HepG2 (cell line): Measurements from ENCODE around the gene EEF2. TPM values are rescaled to one million over a fixed set of nuclear protein-coding genes. Genes with fewer than 3 reads are reported as not detected.

ENCODE experiments used
- ATAC-seq: fragments of 200-7000 bp; cut with Tn5 transposase; 3 replicates; pipeline ENCODE4 v1.9.1; 2020; ENCODE audit warnings: mild to moderate bottlenecking, moderate library complexity
- BruUV-seq: library from RNA; stranded (reverse); fragments of 400-500 nt; replicated peaks from 2 replicates; lab custom pipeline; 2021; lab: Mats Ljungman, UMichigan
- CTCF ChIA-PET: fragments of 300-600 bp; formaldehyde crosslinking; extraction: SDS; loops from one replicate; lab custom pipeline; 2021; ENCODE audit warnings: low total read pairs, inconsistent platforms, low intra/inter-chr PET ratio; lab: Yijun Ruan, JAX
- POLR2A ChIA-PET: fragments of 350-600 bp; sonication (Branson Sonifier 250); formaldehyde crosslinking; loops from one replicate; lab custom pipeline; 2020; ENCODE audit warnings: antibody characterized with exemption, inconsistent platforms; lab: Yijun Ruan, JAX
- DNase-seq: peaks from one replicate; pipeline ENCODE4 v3.0.0-alpha.2; 2015; ENCODE audit warnings: low spot score
- FAIRE-seq: peaks from 3 replicates; lab custom pipeline; 2011; peaks lifted over from hg19 to GRCh38; lab: Jason Lieb, UNC
- H2AFZ ChIP-seq: one replicate; pipeline ENCODE4 v1.6.1; 2011; ENCODE audit warnings: low read length, inconsistent platforms
- H3K27ac ChIP-seq: fragments of 300-600 bp; 3 replicates; pipeline ENCODE4 v1.8.0; 2011; ENCODE audit warnings: mixed run types, mild to moderate bottlenecking, mixed read lengths, low read length, inconsistent platforms; ENCODE audit not compliant: insufficient read depth; ENCODE audit errors: extremely low read length
- H3K27me3 ChIP-seq, 2 experiments: fragments of 200-600 bp in 1 of 2; 2 replicates in 1 of 2; 3 replicates in 1 of 2; pipeline versions ENCODE4 v1.6.0 to v1.8.0; 2011; ENCODE audit warnings: low read length in 2 of 2, mild to moderate bottlenecking in 2 of 2, moderate library complexity in 2 of 2, inconsistent platforms in 1 of 2; ENCODE audit not compliant: insufficient read depth in 2 of 2, control insufficient read depth in 1 of 2
- H3K36me3 ChIP-seq, 2 experiments: fragments of 200-600 bp in 1 of 2; replicated peaks in 1 of 2; 2 replicates in 1 of 2; 3 replicates in 1 of 2; pipeline versions ENCODE4 v1.5.1 to v1.8.0; 2011; ENCODE audit warnings: low read length in 2 of 2, inconsistent platforms in 1 of 2; ENCODE audit not compliant: insufficient read depth in 2 of 2, control insufficient read depth in 1 of 2
- H3K4me1 ChIP-seq: 2 replicates; pipeline ENCODE4 v1.5.1; 2012; ENCODE audit warnings: low read length, inconsistent platforms; ENCODE audit not compliant: insufficient read depth
- H3K4me2 ChIP-seq: 2 replicates; pipeline ENCODE4 v1.6.0; 2011; ENCODE audit warnings: low read depth, low read length, inconsistent platforms
- H3K4me3 ChIP-seq, 3 experiments: fragments of 200-600 bp in 1 of 3; sonication (generic), shearing (Covaris generic) in 1 of 3; replicated peaks in 1 of 3; 2 replicates each; pipeline ENCODE4 v1.5.1; 2011 to 2016; ENCODE audit warnings: low read length in 3 of 3, inconsistent platforms in 2 of 3, low read depth in 2 of 3, mild to moderate bottlenecking in 2 of 3, control low read depth in 1 of 3, mixed read lengths in 1 of 3; ENCODE audit not compliant: insufficient read depth in 1 of 3
- H3K79me2 ChIP-seq: one replicate; pipeline ENCODE4 v1.6.1; 2011; ENCODE audit warnings: low read length, inconsistent platforms; ENCODE audit not compliant: insufficient read depth
- H3K9ac ChIP-seq: 2 replicates; pipeline ENCODE4 v1.6.0; 2011; ENCODE audit warnings: mild to moderate bottlenecking, low read depth, low read length, inconsistent platforms; ENCODE audit not compliant: insufficient read depth
- H3K9me3 ChIP-seq: 2 replicates; pipeline ENCODE4 v1.5.1; 2012; ENCODE audit warnings: mild to moderate bottlenecking, low read length
- H4K20me1 ChIP-seq: 2 replicates; pipeline ENCODE4 v1.6.0; 2011; ENCODE audit warnings: inconsistent platforms, mild to moderate bottlenecking, low read length, moderate library complexity; ENCODE audit not compliant: insufficient read depth
- ELF4 ChIP-seq: sonication (generic); formaldehyde crosslinking; IDR thresholded peaks from 2 replicates; pipeline ENCODE4 v1.5.0; 2020; ENCODE audit warnings: missing genetic modification reagents, mild to moderate bottlenecking, moderate library complexity, borderline replicate concordance
- MYNN ChIP-seq: sonication (generic); formaldehyde crosslinking; IDR thresholded peaks from 2 replicates; pipeline ENCODE4 v1.4.0; 2020; ENCODE audit warnings: mild to moderate bottlenecking, low read depth, missing genetic modification reagents
- PRMT3 ChIP-seq: sonication (generic); formaldehyde crosslinking; IDR thresholded peaks from 2 replicates; pipeline ENCODE4 v1.8.1; 2022; ENCODE audit warnings: low read depth, mild to moderate bottlenecking, moderate library complexity, missing genetic modification reagents, borderline replicate concordance
- ZNF263 ChIP-seq: sonication (generic); formaldehyde crosslinking; IDR thresholded peaks from 2 replicates; pipeline ENCODE4 v1.4.0; 2020; ENCODE audit warnings: missing genetic modification reagents
- ZNF331 ChIP-seq: sonication (generic); formaldehyde crosslinking; IDR thresholded peaks from 2 replicates; pipeline ENCODE4 v1.4.0; 2020; ENCODE audit warnings: missing genetic modification reagents
- ZNF550 ChIP-seq: sonication (generic); formaldehyde crosslinking; IDR thresholded peaks from 2 replicates; pipeline ENCODE4 v1.4.0; 2020; ENCODE audit warnings: mild to moderate bottlenecking, missing genetic modification reagents, borderline replicate concordance
- ZNF768 ChIP-seq: sonication (generic); formaldehyde crosslinking; IDR thresholded peaks from 2 replicates; pipeline ENCODE4 v1.4.0; 2020; ENCODE audit warnings: missing genetic modification reagents
- ZNF792 ChIP-seq: IDR thresholded peaks from 2 replicates; pipeline ENCODE4 v1.6.1; 2016
- ZNF891 ChIP-seq: sonication (generic); formaldehyde crosslinking; IDR thresholded peaks from 2 replicates; pipeline ENCODE4 v1.5.0; 2020; ENCODE audit warnings: mild to moderate bottlenecking, missing genetic modification reagents
- WGBS: methylation state at CpG from one replicate; pipeline ENCODE4 v1.1.6; 2017; ENCODE audit warnings: low lambda C conversion rate; 5-methylcytosine and 5-hydroxymethylcytosine counted together
- in situ Hi-C: cut with HindIII; loops from 2 replicates; pipeline ENCODE4 v1.10.0; 2017; ENCODE audit warnings: low pct_unique_long_range_greater_than_20kb; ENCODE audit not compliant: extremely low pct_ligation_motif_present
- intact Hi-C: fragments of 100-400 bp; cut with micrococcal nuclease; formaldehyde crosslinking; loops from one replicate; pipeline ENCODE4 v1.10.0; 2022; ENCODE audit not compliant: unreplicated experiment
- polyA plus RNA-seq, 8 experiments: library from polyadenylated mRNA; depleted of rRNA in 3 of 8; stranded (reverse) in 7 of 8; unstranded in 1 of 8; fragments of >200 nt; fragmentation: Illumina TruSeq in 4 of 8; extraction: Trizol in 4 of 8; gene quantifications; 2 replicates each; pipeline versions ENCODE4 v1.2.1 to v1.2.3, GENCODE V29; 2011 to 2016; ENCODE audit warnings: low read depth in 4 of 8, missing spikeins in 1 of 8, mixed read lengths in 1 of 8; ENCODE audit not compliant: insufficient read depth in 1 of 8
- total RNA-seq, 5 experiments: library from RNA; depleted of rRNA; stranded (reverse); fragments of >200 nt; fragmentation: Illumina TruSeq; extraction: Trizol; gene quantifications; 2 replicates each; pipeline ENCODE4 v1.2.3, GENCODE V29; 2016; ENCODE audit warnings: low read depth in 1 of 5
- TF ChIP-seq, protein P1 (sequence below): sonication (generic); formaldehyde crosslinking; IDR thresholded peaks from 2 replicates; pipeline ENCODE4 v1.8.1; 2022; ENCODE audit warnings: low read depth, mild to moderate bottlenecking, missing genetic modification reagents
- TF ChIP-seq, protein P2 (sequence below): sonication (generic); formaldehyde crosslinking; IDR thresholded peaks from 2 replicates; pipeline ENCODE4 v1.8.1; 2023; ENCODE audit warnings: mild to moderate bottlenecking, missing genetic modification reagents
- TF ChIP-seq, protein P3 (sequence below): sonication (generic); formaldehyde crosslinking; IDR thresholded peaks from 2 replicates; pipeline ENCODE4 v1.5.0; 2020; ENCODE audit warnings: mild to moderate bottlenecking, missing genetic modification reagents, moderate library complexity
- TF ChIP-seq, protein P4 (sequence below): sonication (generic); formaldehyde crosslinking; IDR thresholded peaks from 2 replicates; pipeline ENCODE4 v1.8.0; 2022; ENCODE audit warnings: missing genetic modification reagents, mild to moderate bottlenecking, borderline replicate concordance
- TF ChIP-seq, protein P5 (sequence below): sonication (generic); formaldehyde crosslinking; IDR thresholded peaks from 2 replicates; pipeline ENCODE4 v1.8.1; 2023; ENCODE audit warnings: mild to moderate bottlenecking, missing genetic modification reagents, borderline replicate concordance

Gene EEF2
- total and polyA plus RNA-seq, 2 of the 13 experiments (the other 11 are each of a cell fraction or from before 2014, with no cell fraction given) = 1,441 to 1,777 TPM

DNA sequence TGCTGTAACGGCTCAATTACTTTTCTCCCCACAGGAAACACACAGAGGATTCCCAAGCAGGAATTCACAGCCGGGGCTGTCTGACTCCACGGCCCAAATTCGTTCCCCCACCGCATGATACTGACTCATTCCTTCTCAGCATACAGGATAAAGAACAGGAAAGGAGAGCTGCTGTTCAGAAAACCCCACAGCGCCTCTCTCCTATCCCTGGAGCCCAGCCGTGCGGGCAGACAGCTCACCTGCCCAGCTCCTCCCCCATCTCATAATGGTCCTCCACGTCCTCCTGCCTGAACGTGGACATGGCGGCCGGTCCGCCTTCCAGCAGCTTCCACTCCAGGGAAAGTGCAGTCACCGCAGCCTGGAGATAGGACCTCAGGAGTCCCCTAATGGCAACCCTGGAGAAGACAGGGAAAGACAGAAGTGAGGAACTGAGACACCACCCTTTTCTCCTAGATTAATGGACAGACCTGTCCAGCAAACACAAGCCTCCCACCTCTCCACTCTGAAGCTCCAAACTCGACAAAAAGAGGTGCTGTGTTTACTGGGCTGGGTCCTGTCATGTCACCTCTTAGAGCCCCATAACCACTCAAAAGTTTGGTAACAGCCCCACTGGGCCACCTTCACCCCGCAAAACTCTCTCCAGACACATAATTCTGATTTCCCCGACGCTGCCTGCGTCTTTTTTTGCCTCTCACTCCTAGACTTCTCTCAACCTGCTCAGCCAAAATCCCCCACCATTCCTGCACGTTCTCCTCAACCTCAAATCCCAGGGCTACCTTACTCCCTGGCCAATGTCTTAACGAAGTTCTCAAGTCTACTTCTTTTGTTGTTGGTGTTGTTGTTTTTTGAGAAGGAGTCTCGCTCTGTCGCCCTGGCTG, 15.6 kb downstream of the EEF2 start:
- H4K20me1 ChIP-seq = peaks cover 16% of the 10 kb centered on the region
- ChIA-PET POLR2A (interaction anchor here (1.0 to 3.4 kb wide), 8 partner anchors 9 to 207 kb away, joined by 3 to 56 read pairs (median 10); partner anchors contain the start of genes EEF2 and MRPL54), CTCF (no interaction called here)
- H3K4me3 ChIP-seq = peak overlapping the region; percentile 95 to 98 (median 97)
- WGBS = 23% methylated on average over 20 of the region's 23 CpGs
- intact Hi-C loops (loop anchor here (5.0 kb wide), 1 partner anchor 112 kb away; no protein-coding TSS in a partner anchor), in situ Hi-C loops (no loop called here)
- FAIRE-seq (no peak), DNase-seq (peak; percentile 54), ATAC-seq (peak; percentile 8)
- no peaks in the 10 kb centered on the region; a peak in 1 of 5 replicates for H3K27me3 ChIP-seq
- H3K4me2 ChIP-seq = peak overlapping the region; percentile 95
- BruUV-seq = TSS peak; percentile 60
- H3K36me3 ChIP-seq = peaks cover 13 to 24% of the 10 kb centered on the region in 2 experiments; a peak in 4 of 5 replicates
- H3K4me1 ChIP-seq = peaks cover 28% of the 10 kb centered on the region
- H3K79me2 ChIP-seq = peaks cover 26% of the 10 kb centered on the region
- H3K9me3 ChIP-seq = no peaks in the 10 kb centered on the region
- peak overlapping the region; percentile 72 for H3K27ac ChIP-seq
- H3K9ac ChIP-seq = peak overlapping the region; percentile 94
- no peak overlapping the region for H2AFZ ChIP-seq
- 0 out of 2 replicates have a peak, but pooled peaks have one; percentile 60 for TF ChIP-seq ZNF792 (CRISPR knock-in tag)
- TF ChIP-seq, protein P1, sequence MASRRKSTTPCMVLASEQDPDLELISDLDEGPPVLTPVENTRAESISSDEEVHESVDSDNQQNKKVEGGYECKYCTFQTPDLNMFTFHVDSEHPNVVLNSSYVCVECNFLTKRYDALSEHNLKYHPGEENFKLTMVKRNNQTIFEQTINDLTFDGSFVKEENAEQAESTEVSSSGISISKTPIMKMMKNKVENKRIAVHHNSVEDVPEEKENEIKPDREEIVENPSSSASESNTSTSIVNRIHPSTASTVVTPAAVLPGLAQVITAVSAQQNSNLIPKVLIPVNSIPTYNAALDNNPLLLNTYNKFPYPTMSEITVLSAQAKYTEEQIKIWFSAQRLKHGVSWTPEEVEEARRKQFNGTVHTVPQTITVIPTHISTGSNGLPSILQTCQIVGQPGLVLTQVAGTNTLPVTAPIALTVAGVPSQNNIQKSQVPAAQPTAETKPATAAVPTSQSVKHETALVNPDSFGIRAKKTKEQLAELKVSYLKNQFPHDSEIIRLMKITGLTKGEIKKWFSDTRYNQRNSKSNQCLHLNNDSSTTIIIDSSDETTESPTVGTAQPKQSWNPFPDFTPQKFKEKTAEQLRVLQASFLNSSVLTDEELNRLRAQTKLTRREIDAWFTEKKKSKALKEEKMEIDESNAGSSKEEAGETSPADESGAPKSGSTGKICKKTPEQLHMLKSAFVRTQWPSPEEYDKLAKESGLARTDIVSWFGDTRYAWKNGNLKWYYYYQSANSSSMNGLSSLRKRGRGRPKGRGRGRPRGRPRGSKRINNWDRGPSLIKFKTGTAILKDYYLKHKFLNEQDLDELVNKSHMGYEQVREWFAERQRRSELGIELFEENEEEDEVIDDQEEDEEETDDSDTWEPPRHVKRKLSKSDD (CRISPR knock-in tag) = no peak
- TF ChIP-seq, protein P2, sequence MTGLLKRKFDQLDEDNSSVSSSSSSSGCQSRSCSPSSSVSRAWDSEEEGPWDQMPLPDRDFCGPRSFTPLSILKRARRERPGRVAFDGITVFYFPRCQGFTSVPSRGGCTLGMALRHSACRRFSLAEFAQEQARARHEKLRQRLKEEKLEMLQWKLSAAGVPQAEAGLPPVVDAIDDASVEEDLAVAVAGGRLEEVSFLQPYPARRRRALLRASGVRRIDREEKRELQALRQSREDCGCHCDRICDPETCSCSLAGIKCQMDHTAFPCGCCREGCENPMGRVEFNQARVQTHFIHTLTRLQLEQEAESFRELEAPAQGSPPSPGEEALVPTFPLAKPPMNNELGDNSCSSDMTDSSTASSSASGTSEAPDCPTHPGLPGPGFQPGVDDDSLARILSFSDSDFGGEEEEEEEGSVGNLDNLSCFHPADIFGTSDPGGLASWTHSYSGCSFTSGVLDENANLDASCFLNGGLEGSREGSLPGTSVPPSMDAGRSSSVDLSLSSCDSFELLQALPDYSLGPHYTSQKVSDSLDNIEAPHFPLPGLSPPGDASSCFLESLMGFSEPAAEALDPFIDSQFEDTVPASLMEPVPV (CRISPR knock-in tag) = 0 out of 2 replicates have a peak, but pooled peaks have one; percentile 35
- TF ChIP-seq ZNF550 (CRISPR knock-in tag) = no peak
- TF ChIP-seq, protein P3, sequence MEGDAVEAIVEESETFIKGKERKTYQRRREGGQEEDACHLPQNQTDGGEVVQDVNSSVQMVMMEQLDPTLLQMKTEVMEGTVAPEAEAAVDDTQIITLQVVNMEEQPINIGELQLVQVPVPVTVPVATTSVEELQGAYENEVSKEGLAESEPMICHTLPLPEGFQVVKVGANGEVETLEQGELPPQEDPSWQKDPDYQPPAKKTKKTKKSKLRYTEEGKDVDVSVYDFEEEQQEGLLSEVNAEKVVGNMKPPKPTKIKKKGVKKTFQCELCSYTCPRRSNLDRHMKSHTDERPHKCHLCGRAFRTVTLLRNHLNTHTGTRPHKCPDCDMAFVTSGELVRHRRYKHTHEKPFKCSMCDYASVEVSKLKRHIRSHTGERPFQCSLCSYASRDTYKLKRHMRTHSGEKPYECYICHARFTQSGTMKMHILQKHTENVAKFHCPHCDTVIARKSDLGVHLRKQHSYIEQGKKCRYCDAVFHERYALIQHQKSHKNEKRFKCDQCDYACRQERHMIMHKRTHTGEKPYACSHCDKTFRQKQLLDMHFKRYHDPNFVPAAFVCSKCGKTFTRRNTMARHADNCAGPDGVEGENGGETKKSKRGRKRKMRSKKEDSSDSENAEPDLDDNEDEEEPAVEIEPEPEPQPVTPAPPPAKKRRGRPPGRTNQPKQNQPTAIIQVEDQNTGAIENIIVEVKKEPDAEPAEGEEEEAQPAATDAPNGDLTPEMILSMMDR (CRISPR knock-in tag) = 0 out of 2 replicates have a peak, but pooled peaks have one; percentile 29
- TF ChIP-seq ZNF331 (CRISPR knock-in tag) = no peak
- TF ChIP-seq, protein P4, sequence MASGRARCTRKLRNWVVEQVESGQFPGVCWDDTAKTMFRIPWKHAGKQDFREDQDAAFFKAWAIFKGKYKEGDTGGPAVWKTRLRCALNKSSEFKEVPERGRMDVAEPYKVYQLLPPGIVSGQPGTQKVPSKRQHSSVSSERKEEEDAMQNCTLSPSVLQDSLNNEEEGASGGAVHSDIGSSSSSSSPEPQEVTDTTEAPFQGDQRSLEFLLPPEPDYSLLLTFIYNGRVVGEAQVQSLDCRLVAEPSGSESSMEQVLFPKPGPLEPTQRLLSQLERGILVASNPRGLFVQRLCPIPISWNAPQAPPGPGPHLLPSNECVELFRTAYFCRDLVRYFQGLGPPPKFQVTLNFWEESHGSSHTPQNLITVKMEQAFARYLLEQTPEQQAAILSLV (CRISPR knock-in tag) = 0 out of 2 replicates have a peak, but pooled peaks have one; percentile 34
- TF ChIP-seq ZNF263 = peak; percentile 92
- no peak for TF ChIP-seq PRMT3 (CRISPR knock-in tag)
- 0 out of 2 replicates have a peak, but pooled peaks have one; percentile 23 for TF ChIP-seq ZNF768
- TF ChIP-seq, protein P5, sequence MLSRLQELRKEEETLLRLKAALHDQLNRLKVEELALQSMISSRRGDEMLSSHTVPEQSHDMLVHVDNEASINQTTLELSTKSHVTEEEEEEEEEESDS (CRISPR knock-in tag) = 0 out of 2 replicates have a peak, but pooled peaks have one; percentile 22
- TF ChIP-seq MYNN (CRISPR knock-in tag) = 0 out of 2 replicates have a peak, but pooled peaks have one; percentile 25
- 0 out of 2 replicates have a peak, but pooled peaks have one; percentile 6 for TF ChIP-seq ZNF891 (CRISPR knock-in tag)
- TF ChIP-seq ELF4 (CRISPR knock-in tag) = no peak
